ENCODE data around the gene TEX35.

DNA sequence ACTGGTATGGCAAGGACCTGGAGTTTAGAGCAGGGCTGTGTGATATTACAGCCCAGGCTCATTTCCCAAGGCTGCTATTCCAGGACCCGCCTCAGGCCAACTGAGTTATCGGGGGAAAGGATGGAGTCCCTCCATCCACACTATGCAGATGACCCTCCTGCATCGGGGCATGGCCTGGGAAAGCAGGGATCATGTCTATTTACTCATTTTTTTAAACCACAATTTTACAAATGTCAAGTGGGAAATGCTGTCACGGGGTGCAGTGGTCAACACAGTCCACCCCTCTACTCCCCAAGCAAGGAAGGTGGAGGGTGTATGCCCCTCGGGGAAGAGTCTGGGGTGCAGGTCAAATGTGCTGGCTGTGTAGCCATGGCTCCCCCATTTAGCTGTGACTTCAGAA lies 10.1 kb upstream of the TEX35 start:
- TF ChIP-seq, protein P1, sequence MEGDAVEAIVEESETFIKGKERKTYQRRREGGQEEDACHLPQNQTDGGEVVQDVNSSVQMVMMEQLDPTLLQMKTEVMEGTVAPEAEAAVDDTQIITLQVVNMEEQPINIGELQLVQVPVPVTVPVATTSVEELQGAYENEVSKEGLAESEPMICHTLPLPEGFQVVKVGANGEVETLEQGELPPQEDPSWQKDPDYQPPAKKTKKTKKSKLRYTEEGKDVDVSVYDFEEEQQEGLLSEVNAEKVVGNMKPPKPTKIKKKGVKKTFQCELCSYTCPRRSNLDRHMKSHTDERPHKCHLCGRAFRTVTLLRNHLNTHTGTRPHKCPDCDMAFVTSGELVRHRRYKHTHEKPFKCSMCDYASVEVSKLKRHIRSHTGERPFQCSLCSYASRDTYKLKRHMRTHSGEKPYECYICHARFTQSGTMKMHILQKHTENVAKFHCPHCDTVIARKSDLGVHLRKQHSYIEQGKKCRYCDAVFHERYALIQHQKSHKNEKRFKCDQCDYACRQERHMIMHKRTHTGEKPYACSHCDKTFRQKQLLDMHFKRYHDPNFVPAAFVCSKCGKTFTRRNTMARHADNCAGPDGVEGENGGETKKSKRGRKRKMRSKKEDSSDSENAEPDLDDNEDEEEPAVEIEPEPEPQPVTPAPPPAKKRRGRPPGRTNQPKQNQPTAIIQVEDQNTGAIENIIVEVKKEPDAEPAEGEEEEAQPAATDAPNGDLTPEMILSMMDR (IDR thresholded peaks at IDR 0.05): no peak
- no peak for TF ChIP-seq POLR2AphosphoS5 (IDR thresholded peaks at IDR 0.05)
- no peak for TF ChIP-seq POLR2A (IDR thresholded peaks at IDR 0.05)
- no peak for TF ChIP-seq EP300 (IDR thresholded peaks at IDR 0.05; ENCODE audit: low read depth)

All from transverse colon (tissue), 4 donors.